Testis (tissue), 3 donors: ENCODE results near the gene UGT1A8. TPM values are rescaled to one million over a fixed set of nuclear protein-coding genes. Genes with fewer than 3 reads are reported as not detected.

Experiments
- DNase-seq: peaks from one replicate; pipeline ENCODE4 v3.0.0-alpha.2; 2019
- H3K27ac ChIP-seq, 2 donors: fragments of 200-600 bp; sonication (generic); one replicate each; pipeline ENCODE4 v1.5.1; 2019
- H3K27me3 ChIP-seq: fragments of 200-600 bp; sonication (generic); one replicate; pipeline ENCODE4 v1.5.1; 2019
- H3K36me3 ChIP-seq: fragments of 200-600 bp; sonication (generic); one replicate; pipeline ENCODE4 v1.5.1; 2017; ENCODE audit warnings: low read depth; ENCODE audit errors: missing control alignments
- H3K4me1 ChIP-seq: fragments of 200-600 bp; sonication (generic); one replicate; pipeline ENCODE4 v1.5.1; 2019
- H3K4me3 ChIP-seq, 2 donors: fragments of 200-600 bp; sonication (generic); one replicate each; pipeline ENCODE4 v1.5.1; 2017 to 2019
- H3K9me3 ChIP-seq: fragments of 200-600 bp; sonication (generic); one replicate; pipeline ENCODE4 v1.5.1; 2017
- POLR2A ChIP-seq: fragments of 450-650 bp; IDR thresholded peaks from one replicate; pipeline ENCODE4 v1.6.1; 2017; ENCODE audit warnings: antibody characterized with exemption, mild to moderate bottlenecking, moderate library complexity
- WGBS, 2 donors: methylation state at CpG; one replicate each; pipeline ENCODE4 v1.1.5; 2018; 5-methylcytosine and 5-hydroxymethylcytosine counted together
- intact Hi-C: fragments of 100-400 bp; cut with DNase I; formaldehyde crosslinking; loops from one replicate; pipeline ENCODE4 v1.15.1; 2023; ENCODE audit warnings: low total_unique reads
- polyA plus RNA-seq: library from polyadenylated mRNA; stranded (reverse); fragments of 350-450 nt; fragmentation: Illumina TruSeq; extraction: RNeasy Lipid Tissue Mini Kit (QIAGEN cat#74804); gene quantifications from one replicate; pipeline ENCODE4 v1.2.3, GENCODE V29; 2014; ENCODE audit warnings: low read depth, low replicate concordance; ENCODE audit not compliant: insufficient read depth
- total RNA-seq, 2 donors: library from RNA; depleted of rRNA; stranded (reverse); fragments of >200 nt; gene quantifications; one replicate each; pipeline ENCODE4 v1.2.3, GENCODE V29; 2016
- TF ChIP-seq, protein P1 (sequence below), 3 experiments: fragments of 450-650 bp in 2 of 3; fragments of 200-600 bp in 1 of 3; sonication (generic) in 1 of 3; IDR thresholded peaks; one replicate each; pipeline ENCODE4 v1.5.1; 2016 to 2019; ENCODE audit warnings: antibody characterized with exemption in 3 of 3, mild to moderate bottlenecking in 2 of 3, moderate library complexity in 1 of 3

UGT1A8 gene
- total and polyA plus RNA-seq, 3 donors from 2014 or later, result 0.19 TPM; not detected in 2

- H3K36me3 ChIP-seq, result no peaks in the 10 kb centered on the region
- WGBS, 2 donors, result 71 to 85% methylated on average over 9 of the region's 9 CpGs
Observed at GRCh38 chr2:233801357-233802131, 184.1 kb downstream of the UGT1A8 start.

GRCh38 chr2:233802132-233802815, 184.8 kb downstream of the UGT1A8 start:
- intact Hi-C loops, result no loop called here
- peak; percentile 9 for DNase-seq
- H3K9me3 ChIP-seq, result no peaks in the 10 kb centered on the region
- H3K27ac ChIP-seq, result no peak overlapping the region
- no peaks in the 10 kb centered on the region for H3K27me3 ChIP-seq
- 74 to 77% methylated on average over 3 of the region's 3 CpGs for WGBS, 2 donors
- no peaks in the 10 kb centered on the region for H3K4me1 ChIP-seq
- no peak for TF ChIP-seq POLR2A
- TF ChIP-seq, protein P1, sequence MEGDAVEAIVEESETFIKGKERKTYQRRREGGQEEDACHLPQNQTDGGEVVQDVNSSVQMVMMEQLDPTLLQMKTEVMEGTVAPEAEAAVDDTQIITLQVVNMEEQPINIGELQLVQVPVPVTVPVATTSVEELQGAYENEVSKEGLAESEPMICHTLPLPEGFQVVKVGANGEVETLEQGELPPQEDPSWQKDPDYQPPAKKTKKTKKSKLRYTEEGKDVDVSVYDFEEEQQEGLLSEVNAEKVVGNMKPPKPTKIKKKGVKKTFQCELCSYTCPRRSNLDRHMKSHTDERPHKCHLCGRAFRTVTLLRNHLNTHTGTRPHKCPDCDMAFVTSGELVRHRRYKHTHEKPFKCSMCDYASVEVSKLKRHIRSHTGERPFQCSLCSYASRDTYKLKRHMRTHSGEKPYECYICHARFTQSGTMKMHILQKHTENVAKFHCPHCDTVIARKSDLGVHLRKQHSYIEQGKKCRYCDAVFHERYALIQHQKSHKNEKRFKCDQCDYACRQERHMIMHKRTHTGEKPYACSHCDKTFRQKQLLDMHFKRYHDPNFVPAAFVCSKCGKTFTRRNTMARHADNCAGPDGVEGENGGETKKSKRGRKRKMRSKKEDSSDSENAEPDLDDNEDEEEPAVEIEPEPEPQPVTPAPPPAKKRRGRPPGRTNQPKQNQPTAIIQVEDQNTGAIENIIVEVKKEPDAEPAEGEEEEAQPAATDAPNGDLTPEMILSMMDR (IDR thresholded peaks at IDR 0.05), result no peak
- no peaks in the 10 kb centered on the region for H3K36me3 ChIP-seq
- no peak overlapping the region for H3K4me3 ChIP-seq

More at GRCh38 chr2:233801357-233802131, 184.1 kb downstream of the UGT1A8 start:
- Histone ChIP-seq H3K27ac (no peak overlapping the region), H3K9me3 (no peaks in the 10 kb centered on the region), H3K4me3 (no peak overlapping the region), H3K27me3 (no peaks in the 10 kb centered on the region), H3K4me1 (no peaks in the 10 kb centered on the region)
- no peak for TF ChIP-seq POLR2A
- TF ChIP-seq, protein P1 (IDR thresholded peaks at IDR 0.05), result no peak
- peak; percentile 6 for DNase-seq
- intact Hi-C loops, result no loop called here

- DNase-seq, result peak; percentile 9
- no peak overlapping the region for H3K4me3 ChIP-seq
- H3K9me3 ChIP-seq, result no peaks in the 10 kb centered on the region
- 81 to 89% methylated on average over 1 to 2 of the region's 2 CpGs for WGBS, 2 donors
- no peak for TF ChIP-seq POLR2A
- TF ChIP-seq, protein P1 (IDR thresholded peaks at IDR 0.05), result no peak
- no peaks in the 10 kb centered on the region for H3K36me3 ChIP-seq
- no peak overlapping the region for H3K27ac ChIP-seq
- intact Hi-C loops, result no loop called here
- H3K27me3 ChIP-seq, result no peaks in the 10 kb centered on the region
- no peaks in the 10 kb centered on the region for H3K4me1 ChIP-seq
Observed at GRCh38 chr2:233803292-233803911, 186.0 kb downstream of the UGT1A8 start.

DNA sequence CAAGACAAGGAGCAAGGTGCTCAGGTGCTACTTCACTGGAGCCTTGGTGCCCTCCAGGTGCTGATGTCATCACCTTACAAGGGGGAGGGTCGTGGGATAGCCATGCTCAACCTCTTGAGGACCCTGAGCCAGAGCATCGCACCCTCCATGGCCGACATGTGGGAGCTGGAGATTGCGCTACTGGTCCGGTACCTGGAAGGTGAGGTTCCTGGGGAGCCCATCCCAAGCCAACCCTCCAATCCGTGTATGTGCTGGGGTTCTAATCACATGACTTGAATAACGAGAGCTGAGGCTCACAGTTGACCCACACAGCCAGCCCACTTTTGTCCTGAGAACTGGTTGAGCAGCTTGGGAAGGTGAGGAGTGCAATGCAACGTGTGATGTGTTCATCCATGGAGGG, 186.6 kb downstream of the UGT1A8 start:
- Histone ChIP-seq H3K9me3 (no peaks in the 10 kb centered on the region), H3K36me3 (no peaks in the 10 kb centered on the region), H3K27me3 (no peaks in the 10 kb centered on the region), H3K4me3 (no peak overlapping the region), H3K4me1 (no peaks in the 10 kb centered on the region), H3K27ac (no peak overlapping the region)
- 56 to 71% methylated on average over 4 to 8 of the region's 8 CpGs for WGBS, 2 donors
- TF ChIP-seq, protein P1 (IDR thresholded peaks at IDR 0.05), result no peak
- no peak for TF ChIP-seq POLR2A
- DNase-seq, result peak; percentile 9
- intact Hi-C loops, result no loop called here
